ENCODE measurements around the gene DGKB.

DGKB gene

GRCh38 chr7:14859267-14859666, 43.3 kb downstream of the DGKB start:
- DNase-seq (ENCODE audit: low read depth in 2 of 2) = no peak

DNA sequence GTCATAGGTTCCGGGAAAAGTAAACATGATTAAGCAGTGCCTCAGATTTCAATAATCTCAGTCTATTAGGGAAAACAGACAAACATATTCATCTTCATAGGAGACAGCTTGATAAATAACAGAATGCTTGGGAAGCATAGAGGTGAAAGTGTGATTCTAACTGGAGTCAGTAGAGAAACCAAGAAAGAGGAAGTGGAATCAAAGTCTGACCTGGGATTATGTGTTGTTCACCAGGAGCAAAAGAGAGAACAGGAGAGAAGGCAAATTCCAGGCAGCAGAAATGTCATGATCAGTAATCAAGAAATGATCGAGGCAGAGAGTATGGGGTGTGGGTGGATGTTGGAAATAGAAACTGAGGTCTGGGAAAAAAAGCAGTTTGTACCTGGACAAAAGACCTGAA, 43.7 kb downstream of the DGKB start:
- DNase-seq (ENCODE audit: low read depth in 2 of 2) = no peak

DNA sequence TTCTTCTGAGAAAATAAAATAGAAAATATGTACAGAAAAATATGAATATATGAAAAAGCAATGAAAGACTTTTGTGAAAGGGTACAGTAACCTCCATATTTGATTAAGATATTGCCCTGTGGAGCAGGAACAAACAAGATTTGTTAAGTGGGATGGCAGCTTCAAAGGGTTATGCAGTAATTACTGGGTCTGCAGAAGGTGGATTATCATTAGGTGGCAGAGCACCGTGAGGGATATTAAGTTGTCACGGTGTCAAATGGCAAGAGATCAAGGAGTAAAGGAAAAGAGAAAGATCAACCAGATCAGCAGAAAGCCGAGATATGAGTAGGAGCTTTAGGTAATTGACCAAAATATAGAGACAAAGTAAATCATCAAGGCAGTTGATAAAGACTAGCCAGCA, 44.1 kb downstream of the DGKB start:
- DNase-seq (ENCODE audit: low read depth in 2 of 2) = no peak

DNA sequence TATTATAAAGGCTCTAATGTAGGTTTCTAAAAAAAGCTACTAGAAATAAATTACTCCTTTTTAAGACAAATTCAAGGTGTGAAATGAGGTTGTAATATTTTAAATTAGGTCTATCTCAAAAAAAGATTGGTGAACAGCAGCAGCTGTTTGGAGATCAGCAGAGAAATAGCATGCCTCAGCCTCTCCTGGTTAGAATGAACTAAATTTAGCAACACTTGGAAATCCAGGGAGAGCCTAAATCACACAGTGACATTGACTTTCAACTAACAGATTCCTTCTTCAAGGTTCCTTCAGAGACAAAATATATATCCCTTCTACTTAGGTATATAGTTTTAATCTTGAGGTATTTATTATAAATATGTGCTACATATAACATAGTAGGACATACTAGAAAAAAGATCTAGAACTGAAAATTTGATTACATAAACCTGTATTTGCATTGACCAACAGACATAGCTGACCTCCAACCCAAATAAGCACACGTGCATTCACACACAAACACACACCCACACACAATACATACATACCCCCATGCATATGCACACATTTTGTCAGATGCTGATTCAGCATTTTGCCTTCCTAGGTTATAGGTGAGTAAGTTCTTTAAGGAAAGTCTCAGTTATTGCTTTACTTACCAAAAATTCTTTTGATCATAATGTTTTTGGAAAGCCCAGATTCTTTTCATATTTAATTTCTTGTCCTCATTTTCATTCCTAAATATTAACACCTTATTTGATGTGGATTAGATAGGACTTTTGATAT, 47.3 kb downstream of the DGKB start:
- no peak for DNase-seq (ENCODE audit: low read depth in 2 of 2)

DNA sequence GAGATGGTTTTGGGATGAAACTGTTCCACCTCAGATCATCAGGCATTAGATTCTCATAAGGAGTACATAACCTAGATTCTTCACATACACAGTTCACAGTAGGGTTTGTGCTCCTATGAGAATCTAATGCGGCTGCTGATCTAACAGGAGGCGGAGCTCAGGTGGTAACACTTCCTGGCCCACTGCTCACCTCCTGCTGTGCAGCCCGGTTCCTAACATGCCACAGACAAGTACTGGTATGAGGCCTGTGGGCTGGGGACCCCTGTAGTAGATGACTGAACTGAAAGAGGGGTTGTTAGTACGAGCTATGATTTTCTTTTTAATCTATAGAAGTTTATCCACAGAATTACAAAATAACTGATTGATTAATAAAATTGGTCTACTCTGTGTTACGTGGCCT, 48.1 kb downstream of the DGKB start:
- no peak for DNase-seq (ENCODE audit: low read depth in 2 of 2)

- no peak for DNase-seq (ENCODE audit: low read depth in 2 of 2)
Observed at GRCh38 chr7:14851610-14852009, 50.9 kb downstream of the DGKB start.

- no peak for DNase-seq (ENCODE audit: low read depth in 2 of 2)
Observed at GRCh38 chr7:14850039-14850438, 52.5 kb downstream of the DGKB start.

GRCh38 chr7:14846405-14846804, 56.1 kb downstream of the DGKB start:
- DNase-seq (ENCODE audit: low read depth in 2 of 2) = no peak

- no peak for DNase-seq (ENCODE audit: low read depth in 2 of 2)
Observed at GRCh38 chr7:14843755-14844154, 58.8 kb downstream of the DGKB start.

GRCh38 chr7:14842523-14842922, 60.0 kb downstream of the DGKB start:
- DNase-seq (ENCODE audit: low read depth in 2 of 2) = no peak

DNA sequence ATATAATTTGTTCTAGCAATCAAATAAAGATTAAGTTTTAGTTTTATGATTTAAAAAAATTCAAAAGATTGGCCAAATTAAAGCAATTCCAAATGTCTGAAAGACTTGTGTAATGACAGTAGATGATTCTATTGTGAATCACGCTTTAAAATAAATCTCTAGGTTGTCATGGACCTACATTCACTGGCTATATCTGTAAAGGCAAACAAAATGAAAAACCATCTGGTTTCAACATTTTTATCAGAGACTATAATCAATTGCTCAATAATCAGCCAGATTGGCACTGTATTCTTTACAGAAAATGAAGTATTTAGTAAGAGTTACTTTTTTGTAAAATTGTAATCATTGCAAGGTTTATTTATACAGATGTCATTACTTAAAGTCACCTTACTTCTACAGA, 60.7 kb downstream of the DGKB start:
- DNase-seq (ENCODE audit: low read depth in 2 of 2) = no peak

GRCh38 chr7:14841086-14841485, 61.5 kb downstream of the DGKB start:
- DNase-seq (ENCODE audit: low read depth in 2 of 2) = no peak

GRCh38 chr7:14839307-14839706, 63.2 kb downstream of the DGKB start:
- DNase-seq (ENCODE audit: low read depth in 2 of 2) = no peak

- no peak for DNase-seq (ENCODE audit: low read depth in 2 of 2)
Observed at GRCh38 chr7:14837216-14837615, 65.3 kb downstream of the DGKB start.

DNA sequence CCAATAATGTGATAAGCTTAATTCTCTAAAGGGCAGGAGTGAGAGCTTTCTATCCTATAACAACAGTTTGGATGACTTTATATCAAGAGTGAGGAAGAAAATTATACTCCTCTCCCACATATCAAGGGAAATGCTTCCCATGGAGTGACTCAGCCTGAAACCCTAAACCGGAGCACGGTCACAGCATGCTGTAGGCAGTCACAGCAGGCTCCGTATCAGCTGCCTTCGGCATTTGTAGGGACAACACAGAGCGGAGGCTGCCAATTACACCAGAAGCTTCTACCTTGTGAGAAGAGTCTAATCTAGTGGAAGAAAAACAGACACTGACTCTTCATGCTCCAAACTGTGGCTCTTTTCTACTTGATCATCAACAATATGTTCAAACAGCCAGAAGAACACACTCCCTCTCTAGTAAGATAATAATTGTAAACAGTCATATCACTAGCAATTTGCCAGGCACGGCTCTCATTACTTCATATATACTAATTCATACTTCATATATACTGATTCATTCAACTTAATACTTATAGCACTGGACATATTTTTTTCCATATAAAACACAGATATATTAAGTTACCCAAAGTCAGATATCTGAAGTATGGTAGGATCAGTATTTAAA, 65.9 kb downstream of the DGKB start:
- no peak for DNase-seq (ENCODE audit: low read depth in 2 of 2)

DNA sequence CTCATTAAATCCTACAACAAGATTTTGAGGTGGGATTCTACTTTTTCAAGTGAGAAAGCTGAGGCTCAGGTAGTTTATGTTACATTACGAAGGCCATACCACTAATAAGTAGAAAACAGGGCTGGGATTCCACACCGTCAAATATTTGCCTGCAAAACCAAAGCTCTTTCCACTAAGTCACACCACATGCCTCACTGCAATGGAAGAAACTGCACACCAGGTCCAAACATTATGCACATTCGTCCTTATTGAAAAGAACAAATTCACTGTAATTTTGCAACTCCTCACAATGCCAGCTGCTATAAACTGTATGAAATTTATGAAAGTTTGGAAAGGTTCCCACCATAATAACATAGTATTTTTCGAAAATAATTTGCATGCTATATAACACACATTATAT, 66.5 kb downstream of the DGKB start:
- DNase-seq (ENCODE audit: low read depth in 2 of 2) = no peak

DNA sequence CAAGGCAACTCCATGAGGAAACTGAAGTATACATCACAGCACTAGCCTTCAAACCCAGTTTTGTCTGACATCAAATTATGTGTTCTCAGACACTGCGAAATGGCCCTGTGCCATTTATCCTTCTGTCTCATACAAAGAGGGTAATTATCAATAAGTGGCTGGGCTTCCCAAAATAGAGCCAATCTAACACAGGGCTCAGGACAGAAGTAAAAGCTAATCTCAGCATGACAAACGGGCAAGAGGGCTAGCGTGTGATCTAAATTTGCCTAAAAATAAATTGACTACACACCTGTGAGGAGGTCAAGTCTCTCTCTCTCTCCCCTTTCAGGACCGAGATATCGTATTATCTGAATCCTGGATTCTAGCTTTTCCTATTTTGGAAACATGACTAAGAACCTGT, 67.2 kb downstream of the DGKB start:
- DNase-seq (ENCODE audit: low read depth in 2 of 2) = no peak

- DNase-seq (ENCODE audit: low read depth in 2 of 2) = no peak
Observed at GRCh38 chr7:14834883-14835282, 67.7 kb downstream of the DGKB start.

DNA sequence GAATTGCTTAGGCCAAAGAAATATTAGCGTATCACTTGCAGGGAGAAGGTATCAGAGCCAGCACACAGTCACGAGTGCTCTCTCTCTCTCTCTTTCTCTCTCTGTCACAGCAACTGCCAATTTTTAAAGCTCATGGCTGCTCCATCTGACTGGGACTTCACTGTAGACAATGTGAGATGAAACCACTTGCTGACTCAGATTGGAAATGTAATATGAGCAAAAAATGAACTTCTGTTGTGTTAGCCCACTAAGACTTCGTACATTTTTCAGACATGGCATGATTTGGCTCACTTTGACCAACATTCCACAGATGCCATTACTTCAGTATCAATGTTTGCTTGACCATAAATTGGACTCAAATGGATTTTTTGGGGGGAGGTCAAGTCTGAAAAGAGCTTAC, 68.1 kb downstream of the DGKB start:
- no peak for DNase-seq (ENCODE audit: low read depth in 2 of 2)

GRCh38 chr7:14833707-14834106, 68.8 kb downstream of the DGKB start:
- no peak for DNase-seq (ENCODE audit: low read depth in 2 of 2)

DNA sequence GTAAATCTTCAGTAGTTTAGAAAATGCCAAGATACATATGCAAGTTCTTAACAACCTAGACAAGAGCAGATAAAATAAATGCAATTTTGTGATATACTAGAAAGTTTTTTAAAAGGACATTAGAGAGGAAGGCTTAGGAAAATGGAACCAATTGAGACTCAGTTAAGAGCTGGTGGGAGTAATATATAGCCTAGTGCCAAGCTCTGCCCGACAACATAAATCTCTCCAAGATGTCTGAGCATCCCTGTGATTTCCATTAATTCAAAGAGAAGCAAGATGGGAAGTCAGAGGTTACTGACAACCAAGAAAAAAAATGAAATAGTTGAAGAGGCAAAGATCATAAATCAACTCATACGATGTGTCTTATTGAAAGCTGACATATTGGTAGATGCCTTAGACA, 74.5 kb downstream of the DGKB start:
- no peak for DNase-seq (ENCODE audit: low read depth in 2 of 2)

DNA sequence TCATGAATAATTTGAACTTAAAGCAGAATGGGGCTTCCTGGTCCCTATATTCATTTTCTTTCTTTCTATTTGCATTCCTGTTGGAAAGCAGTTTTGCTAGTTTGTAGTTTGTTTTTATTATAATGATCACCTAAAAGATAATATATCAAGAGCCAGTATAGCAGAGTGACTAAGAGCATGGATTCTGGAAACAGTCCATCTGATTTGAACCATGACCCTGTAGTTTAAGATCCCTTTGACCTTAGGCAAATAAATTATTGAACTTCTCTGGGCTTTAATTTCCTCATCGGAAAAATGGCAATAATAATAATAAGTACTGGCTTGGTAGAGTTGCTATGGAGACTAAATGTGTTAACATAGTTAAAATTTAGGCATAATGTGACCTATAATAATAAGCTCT, 76.1 kb downstream of the DGKB start:
- DNase-seq (ENCODE audit: low read depth in 2 of 2) = no peak

GRCh38 chr7:14825912-14826311, 76.6 kb downstream of the DGKB start:
- no peak for DNase-seq (ENCODE audit: low read depth in 2 of 2)

GRCh38 chr7:14822481-14822854, 80.1 kb downstream of the DGKB start:
- no peak for DNase-seq (ENCODE audit: low read depth in 2 of 2)
